ENCODE data around the gene AKAP6. TPM values are rescaled to one million over a fixed set of nuclear protein-coding genes. Genes with fewer than 3 reads are reported as not detected.
"Not testable (repeated sequence)": the region's sequence is repeated elsewhere in the genome, so short reads cannot be mapped to it uniquely, and the experiment has no call there.

The AKAP6 gene
- total RNA-seq, 1 experiment from 2014 or later = 2.3 TPM

DNA sequence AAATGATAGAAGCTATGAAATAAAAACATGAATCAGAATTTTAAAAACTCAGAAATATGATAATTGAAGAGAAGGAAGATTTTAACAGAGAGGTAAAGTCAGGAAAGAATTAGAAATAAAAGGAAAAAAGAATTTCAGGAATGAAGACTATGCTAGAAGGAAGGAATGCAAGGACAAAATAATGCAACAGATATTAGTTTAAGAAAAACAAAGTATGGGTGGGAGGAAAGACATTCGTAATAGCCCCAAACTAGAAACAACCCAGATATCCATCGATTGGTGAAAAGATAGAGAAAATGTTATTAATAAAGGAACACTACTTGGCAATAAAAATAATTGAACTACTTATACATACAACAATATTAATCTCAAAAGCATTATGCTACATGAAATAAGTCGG, 129.6 kb downstream of the AKAP6 start:
- Mint-ChIP-seq H3K9me3 (ENCODE audit: unreplicated experiment) (peaks cover 15% of the 10 kb centered on the region), H3K27me3 (ENCODE audit: insufficient read depth, unreplicated experiment) (no peaks in the 10 kb centered on the region), H3K4me3 (ENCODE audit: unreplicated experiment) (no peak overlapping the region), H3K36me3 (ENCODE audit: insufficient read depth, unreplicated experiment) (no peaks in the 10 kb centered on the region), H3K4me1 (ENCODE audit: insufficient read depth, unreplicated experiment) (no peaks in the 10 kb centered on the region), H3K27ac (ENCODE audit: low read depth, unreplicated experiment) (no peak overlapping the region)
- POLR2A ChIA-PET = no interaction called here
- TF ChIP-seq, protein P1, sequence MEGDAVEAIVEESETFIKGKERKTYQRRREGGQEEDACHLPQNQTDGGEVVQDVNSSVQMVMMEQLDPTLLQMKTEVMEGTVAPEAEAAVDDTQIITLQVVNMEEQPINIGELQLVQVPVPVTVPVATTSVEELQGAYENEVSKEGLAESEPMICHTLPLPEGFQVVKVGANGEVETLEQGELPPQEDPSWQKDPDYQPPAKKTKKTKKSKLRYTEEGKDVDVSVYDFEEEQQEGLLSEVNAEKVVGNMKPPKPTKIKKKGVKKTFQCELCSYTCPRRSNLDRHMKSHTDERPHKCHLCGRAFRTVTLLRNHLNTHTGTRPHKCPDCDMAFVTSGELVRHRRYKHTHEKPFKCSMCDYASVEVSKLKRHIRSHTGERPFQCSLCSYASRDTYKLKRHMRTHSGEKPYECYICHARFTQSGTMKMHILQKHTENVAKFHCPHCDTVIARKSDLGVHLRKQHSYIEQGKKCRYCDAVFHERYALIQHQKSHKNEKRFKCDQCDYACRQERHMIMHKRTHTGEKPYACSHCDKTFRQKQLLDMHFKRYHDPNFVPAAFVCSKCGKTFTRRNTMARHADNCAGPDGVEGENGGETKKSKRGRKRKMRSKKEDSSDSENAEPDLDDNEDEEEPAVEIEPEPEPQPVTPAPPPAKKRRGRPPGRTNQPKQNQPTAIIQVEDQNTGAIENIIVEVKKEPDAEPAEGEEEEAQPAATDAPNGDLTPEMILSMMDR (IDR thresholded peaks at IDR 0.05; ENCODE audit: unreplicated experiment) = no peak
- intact Hi-C loops (cut with micrococcal nuclease) = no loop called here
- DNase-seq (ENCODE audit: unreplicated experiment) = no peak
- BruUV-seq (replicated peaks) = no TSS peak
- CTCF ChIA-PET = interaction anchor here (1.1 kb wide), 1 partner anchor 8 kb away, joined by 7 read pairs; no protein-coding TSS in a partner anchor

DNA sequence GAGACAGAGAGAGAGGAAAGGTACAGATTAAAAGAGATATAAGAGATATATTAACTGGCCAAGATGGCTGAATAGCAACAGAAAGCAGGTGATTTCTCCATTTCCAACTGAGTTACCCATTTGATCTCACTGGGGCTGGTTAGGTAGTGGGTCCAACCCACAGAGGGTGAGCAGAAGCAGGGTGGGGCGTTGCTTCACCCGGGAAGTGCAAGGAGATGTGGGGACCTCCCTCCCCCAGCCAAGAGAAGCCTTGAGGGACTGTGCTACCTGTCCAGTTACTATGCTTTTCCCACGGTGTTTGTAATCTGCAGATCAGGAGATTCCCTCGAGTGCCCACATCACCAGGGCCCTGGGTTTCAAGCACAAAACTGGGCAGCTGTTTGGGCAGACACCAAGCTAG, 131.2 kb downstream of the AKAP6 start:
- no peaks in the 10 kb centered on the region for H3K36me3 Mint-ChIP-seq (ENCODE audit: insufficient read depth, unreplicated experiment)
- H3K9me3 Mint-ChIP-seq (ENCODE audit: unreplicated experiment) = peaks cover 15% of the 10 kb centered on the region
- POLR2A ChIA-PET = no interaction called here
- DNase-seq (ENCODE audit: unreplicated experiment) = no peak
- H3K27ac Mint-ChIP-seq (ENCODE audit: low read depth, unreplicated experiment) = no peak overlapping the region
- CTCF ChIA-PET = no interaction called here
- TF ChIP-seq, protein P1 (IDR thresholded peaks at IDR 0.05; ENCODE audit: unreplicated experiment) = no peak
- H3K4me1 Mint-ChIP-seq (ENCODE audit: insufficient read depth, unreplicated experiment) = no peaks in the 10 kb centered on the region
- no peaks in the 10 kb centered on the region for H3K27me3 Mint-ChIP-seq (ENCODE audit: insufficient read depth, unreplicated experiment)
- intact Hi-C loops (cut with micrococcal nuclease) = no loop called here
- H3K4me3 Mint-ChIP-seq (ENCODE audit: unreplicated experiment) = no peak overlapping the region
- BruUV-seq (replicated peaks) = no TSS peak

DNA sequence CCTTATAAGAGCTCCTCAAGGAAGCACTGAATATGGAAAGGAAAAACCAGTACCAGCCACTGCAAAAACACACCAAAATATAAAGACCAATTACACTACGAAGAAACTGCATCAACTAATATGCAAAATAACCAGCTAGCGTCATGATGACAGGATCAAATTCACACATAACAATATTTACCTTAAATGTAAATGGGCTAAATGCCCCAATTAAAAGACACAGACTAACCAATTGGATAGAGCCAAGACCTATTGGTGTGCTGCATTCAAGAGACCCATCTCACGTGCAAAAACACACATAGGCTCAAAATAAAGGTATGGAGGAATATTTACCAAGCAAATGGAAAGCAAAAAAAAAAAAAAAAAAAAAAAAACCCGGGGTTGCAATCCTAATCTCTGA, 133.5 kb downstream of the AKAP6 start:
- DNase-seq (ENCODE audit: unreplicated experiment); H3K4me3 Mint-ChIP-seq (ENCODE audit: unreplicated experiment); intact Hi-C loops (cut with micrococcal nuclease); H3K4me1 Mint-ChIP-seq (ENCODE audit: insufficient read depth, unreplicated experiment); BruUV-seq (replicated peaks); H3K36me3 Mint-ChIP-seq (ENCODE audit: insufficient read depth, unreplicated experiment); H3K27ac Mint-ChIP-seq (ENCODE audit: low read depth, unreplicated experiment); H3K27me3 Mint-ChIP-seq (ENCODE audit: insufficient read depth, unreplicated experiment): not testable (repeated sequence)
- ChIA-PET POLR2A (interaction anchor here (0.6 kb wide), 1 partner anchor 153 kb away, joined by 3 read pairs; no protein-coding TSS in a partner anchor), CTCF (interaction anchor here (0.6 to 0.8 kb wide), 2 partner anchors 54 to 117 kb away, joined by 3 read pairs; no protein-coding TSS in a partner anchor)
- peaks cover 15% of the 10 kb centered on the region for H3K9me3 Mint-ChIP-seq (ENCODE audit: unreplicated experiment)

DNA sequence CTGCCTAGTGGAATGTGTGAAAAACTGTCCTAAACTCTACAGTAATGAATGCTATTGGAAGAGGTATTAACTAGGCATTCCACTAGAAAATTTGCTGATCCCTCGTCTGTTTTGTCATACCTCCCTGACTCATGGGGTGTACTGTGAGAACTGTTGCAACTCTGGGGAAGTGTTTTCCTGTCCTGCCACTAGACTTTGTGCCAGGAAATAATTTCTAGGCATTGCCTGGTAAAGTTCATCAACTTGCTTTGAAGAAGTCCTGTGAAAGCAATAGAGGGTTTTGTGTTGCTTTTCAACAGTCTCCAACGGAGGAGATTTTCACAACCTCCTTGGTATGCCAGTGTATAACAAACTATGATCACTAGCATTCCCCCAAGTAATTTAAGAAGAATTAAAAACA, 139.9 kb downstream of the AKAP6 start:
- ChIA-PET POLR2A (interaction anchor here (0.7 to 5.2 kb wide), 9 partner anchors 42 to 1043 kb away, joined by 4 to 170 read pairs (median 7); partner anchors contain the start of gene DTD2), CTCF (interaction anchor here (0.6 to 2.6 kb wide), 7 partner anchors 43 to 543 kb away, joined by 3 to 14 read pairs (median 7); no protein-coding TSS in a partner anchor)
- no peaks in the 10 kb centered on the region for H3K9me3 Mint-ChIP-seq (ENCODE audit: unreplicated experiment)
- no peak overlapping the region for H3K4me3 Mint-ChIP-seq (ENCODE audit: unreplicated experiment)
- peak overlapping the region; percentile 76 for H3K27ac Mint-ChIP-seq (ENCODE audit: low read depth, unreplicated experiment)
- peak; percentile 90 for DNase-seq (ENCODE audit: unreplicated experiment)
- TF ChIP-seq, protein P1 (IDR thresholded peaks at IDR 0.05; ENCODE audit: unreplicated experiment) = no peak
- intact Hi-C loops (cut with micrococcal nuclease) = loop anchor here (1.0 to 2.0 kb wide), 8 partner anchors 44 to 958 kb away; partner anchors contain the start of gene RNU6-8
- H3K36me3 Mint-ChIP-seq (ENCODE audit: insufficient read depth, unreplicated experiment) = peaks cover 13% of the 10 kb centered on the region
- peaks cover 42% of the 10 kb centered on the region for H3K4me1 Mint-ChIP-seq (ENCODE audit: insufficient read depth, unreplicated experiment)
- H3K27me3 Mint-ChIP-seq (ENCODE audit: insufficient read depth, unreplicated experiment) = no peaks in the 10 kb centered on the region
- no TSS peak for BruUV-seq (replicated peaks)
